ENCODE results near the gene SRCAP. TPM values are rescaled to one million over a fixed set of nuclear protein-coding genes. Genes with fewer than 3 reads are reported as not detected.

Gene SRCAP
- total and polyA plus RNA-seq, 2 of the 8 experiments (the other 6 are each of a cell fraction or from before 2014, with no cell fraction given): 5.5 to 54.3 TPM

- no peak for TF ChIP-seq EGR1 (IDR thresholded peaks at IDR 0.05; ENCODE audit: borderline replicate concordance, low read depth, low read length)
Observed at GRCh38 chr16:30663820-30664219, 35.2 kb upstream of the SRCAP start (continued).

Measured in H1 (cell line).